AG04449 (cell line): ENCODE results near the gene TRPM4.
"Not testable (repeated sequence)": the region's sequence is repeated elsewhere in the genome, so short reads cannot be mapped to it uniquely, and the experiment has no call there.

Experiments used
- CTCF ChIA-PET: fragments of 350-600 bp; formaldehyde crosslinking; extraction: SDS; loops from one replicate; lab custom pipeline; 2021; ENCODE audit warnings: antibody characterized with exemption; lab: Yijun Ruan, JAX
- POLR2A ChIA-PET: fragments of 400-600, 350-600 bp; formaldehyde crosslinking; extraction: SDS; loops from one replicate; lab custom pipeline; 2020; ENCODE audit warnings: antibody characterized with exemption, inconsistent platforms; lab: Yijun Ruan, JAX
- DNase-seq: peaks from one replicate; pipeline ENCODE4 v3.0.0-alpha.2; 2010; ENCODE audit warnings: low read depth, low spot score
- H3K4me3 ChIP-seq: 2 replicates; pipeline ENCODE4 v1.5.1; 2011; ENCODE audit warnings: low read depth, mild to moderate bottlenecking, control low read depth, low read length
- CTCF ChIP-seq: IDR thresholded peaks from one replicate; pipeline ENCODE4 v1.5.1; 2011; ENCODE audit warnings: mild to moderate bottlenecking, moderate library complexity, low read length, control low read depth, inconsistent platforms; ENCODE audit not compliant: insufficient read depth; ENCODE audit errors: missing control alignments

TRPM4 gene

GRCh38 chr19:49173198-49173597 is 15.6 kb downstream of the TRPM4 start:
- no peak for TF ChIP-seq CTCF
- H3K4me3 ChIP-seq: no peak overlapping the region
- CTCF ChIA-PET: no interaction called here
- POLR2A ChIA-PET: no interaction called here
- DNase-seq: no peak

DNA sequence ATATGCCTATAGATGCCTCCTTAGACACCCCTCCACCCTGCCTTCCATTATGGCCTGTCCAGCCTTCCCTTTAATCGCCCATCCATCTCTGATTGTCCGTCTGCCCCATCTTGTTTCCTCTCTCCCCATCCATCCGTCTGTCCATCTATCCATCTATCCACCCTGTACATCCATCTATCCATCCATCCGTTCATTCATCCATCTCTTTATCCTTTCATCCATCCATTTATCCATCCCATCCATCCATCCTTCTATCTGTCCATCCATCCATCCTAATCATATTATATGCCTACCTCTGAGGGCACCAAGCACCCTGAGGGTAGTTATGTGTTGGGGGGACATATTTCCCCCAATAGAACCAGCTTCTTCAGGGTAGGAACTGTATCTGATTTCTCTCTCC is 23.1 kb downstream of the TRPM4 start:
- no peak for TF ChIP-seq CTCF
- no peak overlapping the region for H3K4me3 ChIP-seq
- no peak for DNase-seq
- CTCF ChIA-PET: interaction anchor here (0.9 to 2.5 kb wide), 3 partner anchors 18 to 83 kb away, joined by 3 to 8 read pairs (median 5); no protein-coding TSS in a partner anchor
- POLR2A ChIA-PET: no interaction called here

GRCh38 chr19:49182010-49182847 is 24.6 kb downstream of the TRPM4 start:
- H3K4me3 ChIP-seq, POLR2A ChIA-PET, DNase-seq: not testable (repeated sequence)
- CTCF ChIA-PET: interaction anchor here (0.6 to 10.0 kb wide), 3 partner anchors 15 to 182 kb away, joined by 3 to 121 read pairs (median 8); no protein-coding TSS in a partner anchor

GRCh38 chr19:49182848-49183375 is 25.3 kb downstream of the TRPM4 start:
- H3K4me3 ChIP-seq: no peak overlapping the region
- TF ChIP-seq CTCF: no peak
- DNase-seq: no peak
- ChIA-PET POLR2A (no interaction called here), CTCF (interaction anchor here (0.6 to 10.0 kb wide), 4 partner anchors 15 to 183 kb away, joined by 3 to 121 read pairs (median 6); no protein-coding TSS in a partner anchor)

GRCh38 chr19:49186108-49186507 is 28.5 kb downstream of the TRPM4 start:
- no peak for TF ChIP-seq CTCF
- DNase-seq: no peak
- CTCF ChIA-PET: interaction anchor here (1.2 to 10.0 kb wide), 4 partner anchors 11 to 88 kb away, joined by 3 to 121 read pairs (median 13); no protein-coding TSS in a partner anchor
- POLR2A ChIA-PET: no interaction called here
- no peak overlapping the region for H3K4me3 ChIP-seq

- ChIA-PET POLR2A (no interaction called here), CTCF (interaction anchor here (0.6 to 10.0 kb wide), 4 partner anchors 9 to 146 kb away, joined by 3 to 121 read pairs (median 10); no protein-coding TSS in a partner anchor)
- TF ChIP-seq CTCF: no peak
- no peak for DNase-seq
- H3K4me3 ChIP-seq: no peak overlapping the region
These were observed 31.1 kb downstream of the TRPM4 start for GRCh38 chr19:49188626-49189200.
